Epithelial cell of esophagus (primary cell): ENCODE data around the gene MINK1.
"Not testable (repeated sequence)": the region's sequence is repeated elsewhere in the genome, so short reads cannot be mapped to it uniquely, and the experiment has no call there.

Experiments
- DNase-seq: peaks from one replicate; pipeline ENCODE4 v3.0.0; 2010; ENCODE audit warnings: low read depth
- H3K4me3 ChIP-seq: 2 replicates; pipeline ENCODE4 v1.5.1; 2011; ENCODE audit warnings: mild to moderate bottlenecking, low read length, control low read depth
- TF ChIP-seq, protein P1 (sequence below): IDR thresholded peaks from 2 replicates; pipeline ENCODE4 v1.5.1; 2011; ENCODE audit warnings: low read depth, mild to moderate bottlenecking, low read length, control low read depth, inconsistent platforms; ENCODE audit not compliant: insufficient read depth; ENCODE audit errors: missing control alignments

MINK1 gene

DNA sequence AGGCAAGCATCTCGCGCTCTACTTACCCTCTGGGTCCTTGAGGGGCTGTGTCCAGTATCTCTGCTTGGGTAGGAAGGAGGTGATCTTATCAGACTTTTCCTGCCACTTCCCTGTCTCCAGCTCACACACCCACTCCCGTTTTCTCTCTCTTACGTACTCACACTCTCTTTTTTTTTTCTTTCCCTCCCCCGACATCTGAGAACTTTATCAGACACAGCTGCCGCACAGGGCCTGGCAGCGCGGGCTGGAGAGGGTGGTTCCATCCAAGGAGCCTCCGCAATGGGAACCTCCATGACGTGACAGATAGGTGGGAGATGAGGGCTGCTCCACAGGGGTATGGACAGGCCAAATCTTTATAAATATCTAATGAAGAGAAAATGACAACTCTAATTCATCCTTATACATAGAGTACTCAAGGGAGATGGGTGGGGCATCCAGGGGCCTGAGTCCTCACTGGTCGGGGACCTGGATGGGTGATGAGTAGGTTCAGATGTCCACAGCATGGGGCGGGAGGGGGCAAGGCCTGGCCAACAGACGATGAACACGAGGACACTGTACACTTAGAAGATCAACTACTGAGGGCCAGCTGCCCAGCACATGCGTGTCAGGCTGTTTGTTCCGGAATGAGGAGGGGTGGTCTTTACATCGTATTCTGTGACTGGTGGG lies 23.3 kb downstream of the MINK1 start:
- H3K4me3 ChIP-seq, result no peak overlapping the region
- no peak for DNase-seq
- TF ChIP-seq, protein P1, sequence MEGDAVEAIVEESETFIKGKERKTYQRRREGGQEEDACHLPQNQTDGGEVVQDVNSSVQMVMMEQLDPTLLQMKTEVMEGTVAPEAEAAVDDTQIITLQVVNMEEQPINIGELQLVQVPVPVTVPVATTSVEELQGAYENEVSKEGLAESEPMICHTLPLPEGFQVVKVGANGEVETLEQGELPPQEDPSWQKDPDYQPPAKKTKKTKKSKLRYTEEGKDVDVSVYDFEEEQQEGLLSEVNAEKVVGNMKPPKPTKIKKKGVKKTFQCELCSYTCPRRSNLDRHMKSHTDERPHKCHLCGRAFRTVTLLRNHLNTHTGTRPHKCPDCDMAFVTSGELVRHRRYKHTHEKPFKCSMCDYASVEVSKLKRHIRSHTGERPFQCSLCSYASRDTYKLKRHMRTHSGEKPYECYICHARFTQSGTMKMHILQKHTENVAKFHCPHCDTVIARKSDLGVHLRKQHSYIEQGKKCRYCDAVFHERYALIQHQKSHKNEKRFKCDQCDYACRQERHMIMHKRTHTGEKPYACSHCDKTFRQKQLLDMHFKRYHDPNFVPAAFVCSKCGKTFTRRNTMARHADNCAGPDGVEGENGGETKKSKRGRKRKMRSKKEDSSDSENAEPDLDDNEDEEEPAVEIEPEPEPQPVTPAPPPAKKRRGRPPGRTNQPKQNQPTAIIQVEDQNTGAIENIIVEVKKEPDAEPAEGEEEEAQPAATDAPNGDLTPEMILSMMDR, result no peak

- DNase-seq, result no peak
- TF ChIP-seq, protein P1, result no peak
- H3K4me3 ChIP-seq, result no peak overlapping the region
Observed at GRCh38 chr17:4856937-4857314, 23.8 kb downstream of the MINK1 start.

GRCh38 chr17:4857347-4857746 lies 24.2 kb downstream of the MINK1 start:
- not testable (repeated sequence) for DNase-seq, H3K4me3 ChIP-seq

DNA sequence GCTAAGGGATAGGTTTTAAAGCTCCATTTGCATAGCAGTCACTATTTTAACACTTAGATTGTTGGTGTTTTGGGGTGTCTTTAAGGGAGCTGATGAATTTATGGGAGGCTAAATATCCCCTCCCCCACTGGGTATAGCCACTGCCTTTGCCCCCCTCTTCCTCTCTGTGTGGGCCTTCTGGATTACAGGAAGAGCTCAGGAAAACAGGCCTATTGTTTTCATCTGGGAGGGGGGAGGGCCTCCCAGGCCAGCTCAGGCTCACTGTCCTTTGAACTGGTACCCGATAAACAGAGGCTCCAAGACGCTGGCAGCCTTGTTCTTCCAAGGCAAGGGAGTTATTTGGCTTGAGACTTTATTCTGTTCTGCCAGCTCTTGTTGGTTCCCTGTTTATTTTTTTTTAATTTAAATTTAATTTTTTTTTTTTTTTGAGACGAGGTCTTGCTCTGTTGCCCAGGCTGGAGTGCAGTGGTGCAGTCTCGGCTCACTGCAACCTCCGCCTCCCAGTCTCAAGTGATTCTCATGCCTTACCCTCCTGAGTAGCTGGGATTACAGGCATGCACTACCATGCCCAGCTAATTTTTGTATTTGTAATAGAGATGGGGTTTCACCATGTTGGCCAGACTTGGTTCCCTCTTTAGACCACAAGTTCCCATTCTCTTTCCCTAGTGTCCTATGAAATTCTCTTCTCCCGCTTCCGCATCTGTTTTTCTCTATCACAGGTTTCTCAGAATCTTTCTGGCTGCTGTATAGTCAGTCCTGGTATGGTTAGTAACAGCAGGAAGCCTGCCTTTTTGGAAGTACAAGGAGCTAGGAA lies 25.1 kb downstream of the MINK1 start:
- peak; percentile 36 for DNase-seq
- TF ChIP-seq, protein P1, result no peak
- H3K4me3 ChIP-seq, result peak overlapping the region; percentile 99

DNA sequence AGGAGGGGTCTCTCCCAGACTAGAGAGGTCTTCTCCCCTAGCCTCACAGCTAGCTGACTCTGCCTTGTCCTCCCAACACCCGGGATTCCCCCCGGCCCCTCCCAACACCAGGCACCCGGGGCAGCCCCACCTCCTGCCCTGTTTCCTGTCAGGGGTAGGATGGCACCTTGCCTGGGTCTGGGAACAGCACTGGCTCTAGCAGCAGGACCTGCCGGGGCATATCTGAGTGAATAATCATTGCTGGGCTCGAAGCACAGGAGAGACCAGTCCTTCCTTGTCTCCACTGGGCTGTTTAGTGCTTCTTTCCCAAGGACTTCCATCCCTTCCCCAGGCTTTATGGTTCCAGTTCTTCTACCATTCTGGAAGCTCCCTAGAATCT lies 25.7 kb downstream of the MINK1 start:
- H3K4me3 ChIP-seq, result peak overlapping the region; percentile 99
- DNase-seq, result peak; percentile 96
- TF ChIP-seq, protein P1, result no peak

- TF ChIP-seq, protein P1, result no peak
- peak overlapping the region; percentile 99 for H3K4me3 ChIP-seq
- DNase-seq, result no peak
Observed at GRCh38 chr17:4859816-4860625, 26.9 kb downstream of the MINK1 start.

DNA sequence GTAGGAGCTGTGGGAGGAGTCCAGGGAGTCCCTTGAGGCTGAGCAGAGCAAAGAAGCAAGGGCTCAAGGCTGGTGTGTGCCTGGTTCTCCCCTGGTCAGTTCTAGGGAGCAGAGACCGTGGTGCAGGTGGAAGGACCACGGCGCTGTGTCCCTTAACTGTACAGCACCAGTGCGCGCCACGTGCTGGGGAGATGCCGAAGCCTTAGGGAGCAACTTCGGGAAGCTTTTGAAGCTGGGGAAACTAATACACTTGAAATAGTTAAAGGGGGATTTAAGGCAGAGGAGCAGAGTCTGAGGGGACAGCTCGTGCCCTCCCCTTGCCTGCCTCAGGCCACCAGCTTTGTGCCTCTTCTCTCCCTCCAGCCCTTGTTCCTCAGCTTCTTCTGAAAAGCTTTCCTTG lies 27.5 kb downstream of the MINK1 start:
- no peak for DNase-seq
- TF ChIP-seq, protein P1, result no peak
- H3K4me3 ChIP-seq, result peak overlapping the region; percentile 99
